Stimulated activated CD4-positive, alpha-beta T cell treated with anti-CD3 and anti-CD28 coated beads, Interleukin-4, amount 100 ng/mL, for 48 hours (primary cell): ENCODE measurements around the gene ABCF2.

Source experiments
- DNase-seq, 2 donors: peaks; one replicate each; pipeline ENCODE4 v3.0.0-alpha.2; 2020; ENCODE audit warnings: low read depth in 2 of 2

Gene ABCF2

GRCh38 chr7:151252961-151253711 is 26.1 kb upstream of the ABCF2 start:
- no peak for DNase-seq

- no peak for DNase-seq
Measured at GRCh38 chr7:151252561-151252835, 25.5 kb upstream of the ABCF2 start.

GRCh38 chr7:151251689-151252560 is 24.9 kb upstream of the ABCF2 start:
- DNase-seq, result no peak

GRCh38 chr7:151251328-151251688 is 24.3 kb upstream of the ABCF2 start:
- no peak for DNase-seq

GRCh38 chr7:151250181-151251132 is 23.5 kb upstream of the ABCF2 start:
- DNase-seq, result no peak

- DNase-seq, result no peak
Measured at GRCh38 chr7:151249732-151250072, 22.7 kb upstream of the ABCF2 start.

- DNase-seq, result no peak
Measured at GRCh38 chr7:151249034-151249731, 22.2 kb upstream of the ABCF2 start.

- no peak for DNase-seq
Measured at GRCh38 chr7:151248346-151249033, 21.5 kb upstream of the ABCF2 start, which contains the start of gene SMARCD3. Gene SMARCD3, minus strand, starts transcription at chr7:151248694. Its CDS starts 132 bp downstream, at chr7:151248562.

GRCh38 chr7:151247611-151248345 is 20.8 kb upstream of the ABCF2 start:
- no peak for DNase-seq

GRCh38 chr7:151246851-151247580 is 20.0 kb upstream of the ABCF2 start:
- DNase-seq, result no peak

GRCh38 chr7:151246102-151246850 is 19.3 kb upstream of the ABCF2 start:
- no peak for DNase-seq

GRCh38 chr7:151245360-151246101 is 18.5 kb upstream of the ABCF2 start:
- peak in 1 of 2 donors; percentile 61 for DNase-seq

GRCh38 chr7:151244841-151245346 is 17.9 kb upstream of the ABCF2 start:
- no peak for DNase-seq

- peak; percentile 49 to 55 for DNase-seq
Measured at GRCh38 chr7:151244196-151244840, 17.3 kb upstream of the ABCF2 start.

GRCh38 chr7:151243408-151244195 is 16.6 kb upstream of the ABCF2 start:
- no peak for DNase-seq

- DNase-seq, result no peak
Measured at GRCh38 chr7:151243045-151243349, 16.0 kb upstream of the ABCF2 start.
